ENCODE measurements around the gene KCNH6.

Gene KCNH6

DNA sequence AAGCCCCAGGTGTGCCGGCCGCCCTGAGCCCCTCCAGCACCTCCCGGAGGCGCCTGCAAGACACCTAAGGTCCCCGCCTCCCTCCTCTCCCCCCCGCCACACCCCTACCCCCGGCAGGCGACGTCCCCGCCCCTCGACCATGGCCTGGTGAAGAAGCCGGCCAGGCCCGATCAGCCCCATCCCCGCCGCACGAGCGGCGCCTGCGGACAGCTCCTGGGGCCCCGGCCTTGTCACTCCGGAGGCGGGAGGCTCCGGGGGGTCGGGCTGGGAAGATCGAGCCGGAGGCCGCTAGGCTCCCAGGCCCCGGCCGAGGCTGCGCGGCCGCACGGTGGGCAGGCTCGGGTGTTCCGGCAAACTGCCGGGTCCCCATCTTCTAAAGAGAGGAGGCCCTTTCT, 46.7 kb upstream of the KCNH6 start:
- peaks cover 26% of the 10 kb centered on the region for H3K4me1 Mint-ChIP-seq
- TF ChIP-seq, protein P1, sequence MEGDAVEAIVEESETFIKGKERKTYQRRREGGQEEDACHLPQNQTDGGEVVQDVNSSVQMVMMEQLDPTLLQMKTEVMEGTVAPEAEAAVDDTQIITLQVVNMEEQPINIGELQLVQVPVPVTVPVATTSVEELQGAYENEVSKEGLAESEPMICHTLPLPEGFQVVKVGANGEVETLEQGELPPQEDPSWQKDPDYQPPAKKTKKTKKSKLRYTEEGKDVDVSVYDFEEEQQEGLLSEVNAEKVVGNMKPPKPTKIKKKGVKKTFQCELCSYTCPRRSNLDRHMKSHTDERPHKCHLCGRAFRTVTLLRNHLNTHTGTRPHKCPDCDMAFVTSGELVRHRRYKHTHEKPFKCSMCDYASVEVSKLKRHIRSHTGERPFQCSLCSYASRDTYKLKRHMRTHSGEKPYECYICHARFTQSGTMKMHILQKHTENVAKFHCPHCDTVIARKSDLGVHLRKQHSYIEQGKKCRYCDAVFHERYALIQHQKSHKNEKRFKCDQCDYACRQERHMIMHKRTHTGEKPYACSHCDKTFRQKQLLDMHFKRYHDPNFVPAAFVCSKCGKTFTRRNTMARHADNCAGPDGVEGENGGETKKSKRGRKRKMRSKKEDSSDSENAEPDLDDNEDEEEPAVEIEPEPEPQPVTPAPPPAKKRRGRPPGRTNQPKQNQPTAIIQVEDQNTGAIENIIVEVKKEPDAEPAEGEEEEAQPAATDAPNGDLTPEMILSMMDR (IDR thresholded peaks at IDR 0.05) = no peak
- no peaks in the 10 kb centered on the region for H3K9me3 Mint-ChIP-seq
- H3K27me3 Mint-ChIP-seq (ENCODE audit: low read depth, poor library complexity) = peaks cover 73% of the 10 kb centered on the region
- H3K27ac Mint-ChIP-seq = no peak overlapping the region
- H3K4me3 Mint-ChIP-seq = peak overlapping the region; percentile 74
- peak; percentile 71 for DNase-seq
- H3K36me3 Mint-ChIP-seq (ENCODE audit: low read depth) = no peaks in the 10 kb centered on the region

DNA sequence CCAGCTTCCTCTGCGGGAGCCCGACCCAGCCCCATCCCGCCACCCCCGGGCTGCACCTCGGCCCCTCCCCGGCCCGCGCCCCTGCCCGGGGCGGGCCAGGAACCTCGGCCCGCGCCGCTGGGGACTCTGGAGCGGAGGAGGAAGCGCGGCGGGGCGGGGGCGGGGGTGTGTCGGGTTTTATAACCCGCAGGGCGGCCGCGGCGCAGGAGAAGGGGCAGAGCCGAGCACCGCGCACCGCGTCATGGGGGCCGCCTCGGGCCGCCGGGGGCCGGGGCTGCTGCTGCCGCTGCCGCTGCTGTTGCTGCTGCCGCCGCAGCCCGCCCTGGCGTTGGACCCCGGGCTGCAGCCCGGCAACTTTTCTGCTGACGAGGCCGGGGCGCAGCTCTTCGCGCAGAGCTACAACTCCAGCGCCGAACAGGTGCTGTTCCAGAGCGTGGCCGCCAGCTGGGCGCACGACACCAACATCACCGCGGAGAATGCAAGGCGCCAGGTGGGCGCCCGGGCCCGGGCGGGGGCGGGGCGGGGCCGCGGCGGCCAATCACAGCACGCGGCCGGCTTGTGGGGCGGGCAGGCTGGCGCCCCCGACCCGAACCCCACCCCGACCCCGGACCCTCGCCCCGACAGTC, 46.2 kb upstream of the KCNH6 start, which contains the start of gene ACE:
Gene ACE, plus strand, starts transcription at position 208 of the 626 bp plus-strand sequence. Its CDS starts 34 bp downstream, at position 242.
- H3K27ac Mint-ChIP-seq = no peak within 1 kb of the TSS
- H3K4me1 Mint-ChIP-seq = peaks cover 26% of the 10 kb centered on the region
- peaks cover 69% of the 10 kb centered on the region for H3K27me3 Mint-ChIP-seq (ENCODE audit: low read depth, poor library complexity)

DNA sequence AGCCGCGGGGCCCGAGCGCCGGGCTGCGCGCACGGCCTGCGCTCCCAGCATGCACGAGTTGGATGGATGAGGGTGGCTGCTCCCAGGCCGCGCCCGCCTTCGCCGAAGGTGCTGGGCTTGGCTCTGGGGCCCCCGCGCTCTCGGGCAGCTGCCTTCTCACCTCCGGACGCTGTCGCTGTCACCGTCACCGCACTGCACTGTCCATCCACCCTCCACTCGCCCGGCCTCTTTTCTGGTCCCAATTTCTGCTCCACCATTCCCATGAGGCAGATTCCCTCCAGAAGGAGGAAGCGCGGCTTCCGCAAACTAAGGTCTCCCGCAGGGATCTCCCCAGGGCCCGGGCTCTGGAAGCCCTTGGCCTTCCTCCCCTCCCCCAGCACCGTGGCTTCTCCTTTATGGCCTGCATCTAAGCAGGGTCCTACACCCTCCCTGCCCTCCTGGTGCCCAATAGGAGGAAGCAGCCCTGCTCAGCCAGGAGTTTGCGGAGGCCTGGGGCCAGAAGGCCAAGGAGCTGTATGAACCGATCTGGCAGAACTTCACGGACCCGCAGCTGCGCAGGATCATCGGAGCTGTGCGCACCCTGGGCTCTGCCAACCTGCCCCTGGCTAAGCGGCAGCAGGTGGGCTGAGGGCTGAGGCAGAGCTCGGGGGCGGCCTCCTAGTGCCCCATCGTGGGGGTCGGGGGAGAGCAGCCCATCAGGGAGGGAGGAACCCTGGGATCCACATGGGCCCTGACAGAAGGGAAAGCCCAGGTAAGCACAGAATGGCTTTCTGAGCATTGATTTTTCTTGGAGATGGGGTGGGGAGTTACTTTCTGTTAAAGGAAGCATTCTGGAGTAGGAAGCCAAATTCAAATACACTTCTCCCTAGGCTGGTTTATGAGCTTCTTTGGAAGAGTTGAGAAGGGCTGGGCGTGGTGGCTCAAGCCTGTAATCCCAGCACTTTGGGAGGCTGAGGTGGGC, 45.4 kb upstream of the KCNH6 start:
- H3K4me3 Mint-ChIP-seq = peak overlapping the region; percentile 86
- H3K27me3 Mint-ChIP-seq (ENCODE audit: low read depth, poor library complexity) = peaks cover 61% of the 10 kb centered on the region
- no peaks in the 10 kb centered on the region for H3K36me3 Mint-ChIP-seq (ENCODE audit: low read depth)
- TF ChIP-seq, protein P1 (IDR thresholded peaks at IDR 0.05) = no peak
- H3K4me1 Mint-ChIP-seq = peaks cover 26% of the 10 kb centered on the region
- no peak for DNase-seq
- H3K9me3 Mint-ChIP-seq = no peaks in the 10 kb centered on the region
- H3K27ac Mint-ChIP-seq = no peak overlapping the region

More for the DNA sequence above, 46.2 kb upstream of the KCNH6 start, which contains the start of gene ACE:
- Mint-ChIP-seq H3K4me3 (peak within 1 kb of the TSS; percentile 86), H3K9me3 (no peaks in the 10 kb centered on the region), H3K36me3 (ENCODE audit: low read depth) (no peaks in the 10 kb centered on the region)
- TF ChIP-seq, protein P1 (IDR thresholded peaks at IDR 0.05) = no peak
- DNase-seq = peak; percentile 66

DNA sequence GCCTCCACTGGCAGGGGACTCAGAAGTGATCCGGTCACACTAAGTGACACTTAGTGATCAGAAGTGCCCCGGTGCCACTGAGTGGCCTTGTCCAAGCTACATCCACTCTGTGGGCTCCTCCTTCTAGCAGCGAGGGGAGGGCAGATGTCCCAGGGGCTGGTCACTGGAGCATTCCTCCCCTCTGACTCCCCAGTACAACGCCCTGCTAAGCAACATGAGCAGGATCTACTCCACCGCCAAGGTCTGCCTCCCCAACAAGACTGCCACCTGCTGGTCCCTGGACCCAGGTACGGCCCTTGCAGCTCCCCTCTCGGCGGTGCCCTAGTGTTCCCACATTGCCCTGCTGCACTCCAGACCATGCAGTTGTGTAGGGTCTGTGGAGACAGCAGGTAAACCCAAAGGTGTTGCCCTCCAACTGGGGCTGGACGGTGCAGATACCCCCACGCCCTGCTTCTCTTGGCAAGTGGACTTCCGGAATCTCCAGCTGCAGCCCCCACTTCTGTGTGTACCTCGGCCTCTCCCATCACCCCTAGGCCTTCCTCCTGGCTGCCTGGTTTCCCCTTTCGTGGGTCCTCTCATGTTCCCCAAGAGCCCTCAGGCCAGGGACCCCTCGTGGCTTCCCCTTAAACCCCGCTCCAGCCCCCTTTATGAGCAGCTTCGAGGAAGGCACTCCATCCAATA, 44.2 kb upstream of the KCNH6 start:
- no peak overlapping the region for H3K27ac Mint-ChIP-seq
- H3K4me1 Mint-ChIP-seq = peaks cover 26% of the 10 kb centered on the region
- TF ChIP-seq, protein P1 (IDR thresholded peaks at IDR 0.05) = peak; percentile 71
- no peaks in the 10 kb centered on the region for H3K9me3 Mint-ChIP-seq
- peaks cover 50% of the 10 kb centered on the region for H3K27me3 Mint-ChIP-seq (ENCODE audit: low read depth, poor library complexity)
- DNase-seq = peak; percentile 79
- H3K4me3 Mint-ChIP-seq = peak overlapping the region; percentile 57
- H3K36me3 Mint-ChIP-seq (ENCODE audit: low read depth) = no peaks in the 10 kb centered on the region

DNA sequence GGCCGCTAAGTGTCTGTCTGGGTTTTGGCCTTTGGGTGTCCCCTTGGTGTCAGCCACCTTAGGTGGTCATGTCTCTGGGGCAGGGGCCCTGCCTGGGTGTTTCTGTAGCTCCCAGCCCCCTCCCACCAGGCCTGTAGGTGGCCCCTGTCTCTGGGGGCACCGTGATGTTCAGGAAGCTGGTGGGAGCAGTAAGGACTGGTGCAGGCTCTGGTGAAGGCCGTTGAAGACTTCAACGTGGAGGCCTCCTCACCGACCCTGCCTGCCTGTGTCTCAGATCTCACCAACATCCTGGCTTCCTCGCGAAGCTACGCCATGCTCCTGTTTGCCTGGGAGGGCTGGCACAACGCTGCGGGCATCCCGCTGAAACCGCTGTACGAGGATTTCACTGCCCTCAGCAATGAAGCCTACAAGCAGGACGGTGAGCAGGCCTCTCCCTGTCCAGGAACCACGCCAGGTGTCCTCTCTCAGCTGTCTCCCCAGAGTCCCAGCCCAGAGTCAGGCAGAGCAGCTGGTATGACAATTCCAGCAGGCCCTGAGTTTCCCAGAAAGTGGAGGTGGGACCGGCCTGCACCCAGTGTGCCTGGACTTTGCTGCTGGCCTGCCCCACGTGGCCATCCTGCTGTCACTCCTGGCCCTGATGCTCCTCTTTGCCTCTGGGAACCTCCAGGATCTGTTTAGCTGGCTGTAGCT, 43.5 kb upstream of the KCNH6 start:
- peaks cover 26% of the 10 kb centered on the region for H3K4me1 Mint-ChIP-seq
- no peak overlapping the region for H3K27ac Mint-ChIP-seq
- TF ChIP-seq, protein P1 (IDR thresholded peaks at IDR 0.05) = no peak
- H3K9me3 Mint-ChIP-seq = no peaks in the 10 kb centered on the region
- no peaks in the 10 kb centered on the region for H3K36me3 Mint-ChIP-seq (ENCODE audit: low read depth)
- H3K27me3 Mint-ChIP-seq (ENCODE audit: low read depth, poor library complexity) = peaks cover 43% of the 10 kb centered on the region
- no peak overlapping the region for H3K4me3 Mint-ChIP-seq
- DNase-seq = no peak

All from nephron progenitor cell (in vitro differentiated cells).